Vagina (tissue), 2 donors: Measurements from ENCODE around the gene VPS29. TPM values are rescaled to one million over a fixed set of nuclear protein-coding genes. Genes with fewer than 3 reads are reported as not detected.

Experiments used
- DNase-seq, 2 donors: peaks; one replicate each; pipeline ENCODE4 v3.0.0-alpha.2; 2017; ENCODE audit errors: extremely low spot score in 2 of 2
- H3K27ac ChIP-seq: fragments of 200-600 bp; sonication (generic); one replicate; pipeline ENCODE4 v1.5.1; 2019
- H3K27me3 ChIP-seq: fragments of 200-600 bp; sonication (generic); one replicate; pipeline ENCODE4 v1.5.1; 2019
- H3K36me3 ChIP-seq, 2 donors: fragments of 200-600 bp; sonication (generic); one replicate each; pipeline ENCODE4 v1.5.1; 2017 to 2019
- H3K4me1 ChIP-seq: fragments of 200-600 bp; sonication (generic); one replicate; pipeline ENCODE4 v1.5.1; 2019
- H3K4me3 ChIP-seq, 2 donors: fragments of 200-600 bp; sonication (generic); 1 replicate in 1 of 2; 2 replicates in 1 of 2; pipeline ENCODE4 v1.5.1; 2016 to 2019
- H3K9me3 ChIP-seq: fragments of 200-600 bp; sonication (generic); one replicate; pipeline ENCODE4 v1.5.1; 2019
- POLR2A ChIP-seq, 2 donors: fragments of 450-650 bp; IDR thresholded peaks; one replicate each; pipeline ENCODE4 v1.6.1; 2017; ENCODE audit warnings: antibody characterized with exemption in 2 of 2, mild to moderate bottlenecking in 2 of 2, moderate library complexity in 2 of 2
- POLR2AphosphoS5 ChIP-seq, 2 donors: sonication (generic); formaldehyde crosslinking; IDR thresholded peaks; one replicate each; pipeline ENCODE4 v1.9.0; 2017; ENCODE audit warnings: antibody characterized with exemption in 2 of 2, mild to moderate bottlenecking in 2 of 2, low read depth in 1 of 2; ENCODE audit not compliant: insufficient read depth in 1 of 2
- intact Hi-C: fragments of 100-400 bp; cut with DNase I; formaldehyde crosslinking; loops from one replicate; pipeline ENCODE4 v1.15.1; 2023
- total RNA-seq: library from RNA; depleted of rRNA; stranded (reverse); fragments of >200 nt; gene quantifications from one replicate; pipeline ENCODE4 v1.2.3, GENCODE V29; 2016
- TF ChIP-seq, protein P1 (sequence below), 3 experiments: fragments of 450-650 bp in 2 of 3; fragments of 200-600 bp in 1 of 3; sonication (generic) in 1 of 3; IDR thresholded peaks; one replicate each; pipeline ENCODE4 v1.5.1; 2017 to 2019; ENCODE audit warnings: antibody characterized with exemption in 3 of 3, mild to moderate bottlenecking in 2 of 3, moderate library complexity in 2 of 3

The VPS29 gene
- total RNA-seq, 1 donor from 2014 or later = 74.9 TPM

DNA sequence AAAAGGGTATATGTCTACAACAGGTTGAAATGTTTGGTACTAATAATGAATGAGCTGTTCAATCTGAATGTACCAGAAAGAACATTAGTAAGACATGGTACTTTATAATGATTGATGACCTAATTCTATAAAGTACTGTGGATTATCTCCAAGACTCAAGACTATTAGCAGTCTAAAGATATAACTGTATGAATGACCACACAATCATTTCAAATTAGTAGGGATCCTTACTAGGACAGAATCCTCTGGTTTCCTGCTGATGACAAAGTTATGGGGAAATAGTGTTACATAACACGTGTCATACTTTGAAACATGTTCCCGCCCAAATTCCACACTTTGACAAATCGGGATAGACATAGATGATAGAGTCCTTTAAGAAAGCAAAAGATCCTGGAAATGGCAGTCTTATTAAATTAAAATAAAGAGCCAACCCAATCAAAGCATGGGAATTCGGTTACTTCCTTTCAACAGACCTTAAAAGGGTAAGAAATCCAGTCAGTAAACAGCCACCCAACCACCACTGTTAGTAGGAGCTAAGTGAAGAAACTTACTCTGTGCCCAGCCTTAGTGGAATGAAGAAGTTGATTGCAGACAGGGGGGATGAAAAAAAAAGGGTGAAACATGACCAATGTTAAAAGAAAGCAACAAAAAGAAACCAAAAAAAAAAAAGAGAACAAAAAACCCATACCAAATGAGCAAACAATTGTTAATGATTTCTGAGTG is 2.8 kb downstream of the VPS29 start:
- Histone ChIP-seq H3K9me3 (no peaks in the 10 kb centered on the region), H3K36me3 (peaks cover 0 to 18% of the 10 kb centered on the region in 2 donors), H3K27ac (no peak overlapping the region), H3K27me3 (no peaks in the 10 kb centered on the region), H3K4me1 (peaks cover 38% of the 10 kb centered on the region), H3K4me3 (no peak overlapping the region)
- intact Hi-C loops = no loop called here
- DNase-seq = no peak
- TF ChIP-seq POLR2AphosphoS5 (IDR thresholded peaks at IDR 0.05; ENCODE audit: insufficient read depth in 1 of 2, low read depth in 1 of 2) (peak in 1 of 2 donors; percentile 59), POLR2A (IDR thresholded peaks at IDR 0.05) (no peak)
- TF ChIP-seq, protein P1, sequence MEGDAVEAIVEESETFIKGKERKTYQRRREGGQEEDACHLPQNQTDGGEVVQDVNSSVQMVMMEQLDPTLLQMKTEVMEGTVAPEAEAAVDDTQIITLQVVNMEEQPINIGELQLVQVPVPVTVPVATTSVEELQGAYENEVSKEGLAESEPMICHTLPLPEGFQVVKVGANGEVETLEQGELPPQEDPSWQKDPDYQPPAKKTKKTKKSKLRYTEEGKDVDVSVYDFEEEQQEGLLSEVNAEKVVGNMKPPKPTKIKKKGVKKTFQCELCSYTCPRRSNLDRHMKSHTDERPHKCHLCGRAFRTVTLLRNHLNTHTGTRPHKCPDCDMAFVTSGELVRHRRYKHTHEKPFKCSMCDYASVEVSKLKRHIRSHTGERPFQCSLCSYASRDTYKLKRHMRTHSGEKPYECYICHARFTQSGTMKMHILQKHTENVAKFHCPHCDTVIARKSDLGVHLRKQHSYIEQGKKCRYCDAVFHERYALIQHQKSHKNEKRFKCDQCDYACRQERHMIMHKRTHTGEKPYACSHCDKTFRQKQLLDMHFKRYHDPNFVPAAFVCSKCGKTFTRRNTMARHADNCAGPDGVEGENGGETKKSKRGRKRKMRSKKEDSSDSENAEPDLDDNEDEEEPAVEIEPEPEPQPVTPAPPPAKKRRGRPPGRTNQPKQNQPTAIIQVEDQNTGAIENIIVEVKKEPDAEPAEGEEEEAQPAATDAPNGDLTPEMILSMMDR (IDR thresholded peaks at IDR 0.05) = no peak

DNA sequence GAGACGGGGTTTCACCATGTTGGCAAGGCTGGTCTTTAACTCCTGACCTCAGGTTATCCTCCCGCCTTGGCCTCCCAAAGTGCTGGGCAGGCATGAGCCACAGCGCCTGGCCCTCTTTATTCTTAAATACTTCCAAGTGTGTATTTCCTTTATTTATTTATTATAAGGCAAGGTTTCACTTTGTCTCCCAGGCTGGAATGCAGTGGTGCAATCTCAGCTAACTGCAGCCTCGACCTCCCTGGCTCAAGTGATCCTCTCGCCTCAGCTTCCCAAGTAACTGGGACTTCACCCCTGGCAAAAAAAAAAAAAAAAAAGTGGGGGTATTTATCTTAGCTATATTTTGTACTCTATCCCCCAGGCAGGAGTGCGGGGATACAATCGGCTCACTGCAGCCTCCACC is 26.5 kb downstream of the VPS29 start:
- intact Hi-C loops = no loop called here
- no peaks in the 10 kb centered on the region for H3K27me3 ChIP-seq
- H3K36me3 ChIP-seq = no peaks in the 10 kb centered on the region
- no peak overlapping the region for H3K4me3 ChIP-seq
- no peaks in the 10 kb centered on the region for H3K4me1 ChIP-seq
- DNase-seq = no peak
- H3K9me3 ChIP-seq = no peaks in the 10 kb centered on the region
- TF ChIP-seq, protein P1 (IDR thresholded peaks at IDR 0.05) = no peak
- no peak for TF ChIP-seq POLR2AphosphoS5 (IDR thresholded peaks at IDR 0.05; ENCODE audit: insufficient read depth in 1 of 2, low read depth in 1 of 2)
- TF ChIP-seq POLR2A (IDR thresholded peaks at IDR 0.05) = no peak
- H3K27ac ChIP-seq = no peak overlapping the region

DNA sequence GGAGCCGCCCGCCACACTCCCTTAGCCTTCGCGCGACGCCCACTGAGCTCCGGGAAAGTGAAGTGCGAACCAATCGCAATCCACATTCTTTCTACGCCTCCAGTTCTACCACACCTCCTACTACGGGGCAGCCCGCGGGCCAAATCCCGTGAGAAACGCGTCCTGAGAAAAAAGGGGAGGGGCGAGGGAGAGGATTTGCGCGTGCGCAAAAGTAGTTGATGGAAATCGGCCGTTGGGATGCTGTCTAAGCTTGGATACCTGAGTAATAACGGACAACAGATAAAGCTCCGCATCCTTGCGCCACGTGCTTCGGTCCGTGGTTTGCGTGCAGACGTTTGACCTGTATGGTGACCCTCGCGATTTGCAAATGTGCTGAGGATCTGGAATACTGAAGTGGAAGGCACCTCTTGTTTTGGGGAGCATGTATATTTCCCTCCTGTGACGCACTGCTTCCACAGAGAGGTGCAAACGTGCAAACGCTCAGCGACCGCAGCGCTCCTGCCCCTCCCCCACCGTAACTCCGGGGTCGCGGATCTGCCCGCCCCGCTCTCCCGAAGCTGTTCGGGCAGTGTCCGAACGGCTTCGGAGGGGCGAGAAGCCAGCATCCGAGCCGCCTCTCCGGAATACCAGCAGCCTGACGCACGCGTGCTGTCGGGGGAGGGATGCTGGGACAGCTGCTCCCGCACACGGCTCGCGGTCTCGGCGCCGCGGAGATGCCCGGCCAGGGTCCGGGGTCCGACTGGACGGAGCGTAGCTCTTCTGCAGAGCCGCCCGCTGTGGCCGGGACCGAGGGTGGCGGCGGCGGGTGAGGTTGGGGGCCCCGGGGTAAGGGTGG is 33.5 kb downstream of the VPS29 start, which contains the start of the genes FAM216A and GPN3:
Gene FAM216A, plus strand, starts transcription at position 632 of the 835 bp plus-strand sequence. Its CDS starts 31 bp downstream, at position 663.
Gene GPN3, minus strand, starts transcription at position 44 of the 835 bp plus-strand sequence. CDS start 54 bp downstream, outside the sequence.
- Histone ChIP-seq H3K4me3 (peak within 1 kb of the TSS; percentile 72 to 90), H3K4me1 (peaks cover 30% of the 10 kb centered on the region), H3K27me3 (no peaks in the 10 kb centered on the region), H3K9me3 (no peaks in the 10 kb centered on the region), H3K27ac (peak within 1 kb of the TSS; percentile 96), H3K36me3 (peaks cover 0 to 13% of the 10 kb centered on the region in 2 donors)
- intact Hi-C loops = no loop called here
- DNase-seq = peak; percentile 97 to 98
- TF ChIP-seq POLR2AphosphoS5 (IDR thresholded peaks at IDR 0.05; ENCODE audit: insufficient read depth in 1 of 2, low read depth in 1 of 2) (peak; percentile 91 to 100), POLR2A (IDR thresholded peaks at IDR 0.05) (peak in 1 of 2 donors; percentile 63)
- TF ChIP-seq, protein P1 (IDR thresholded peaks at IDR 0.05) = no peak

DNA sequence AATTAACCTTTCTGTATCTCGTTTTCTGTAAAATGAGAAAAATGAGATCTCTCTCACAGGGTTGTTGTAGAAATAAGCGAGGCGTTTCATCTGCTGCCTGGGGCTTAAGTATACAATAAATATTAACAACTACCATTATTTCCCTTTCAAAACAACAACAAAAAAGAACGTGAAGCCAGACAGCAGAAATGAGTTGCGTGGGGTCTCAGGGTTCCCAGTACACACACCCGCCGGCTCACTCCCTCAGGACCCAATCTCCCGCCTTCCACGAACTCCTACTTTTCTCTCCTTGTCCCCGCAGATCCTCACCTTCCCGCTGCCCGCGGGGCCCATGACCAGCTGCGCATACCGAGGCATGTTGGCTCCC is 34.1 kb downstream of the VPS29 start:
- Histone ChIP-seq H3K27ac (peak overlapping the region; percentile 96), H3K27me3 (no peaks in the 10 kb centered on the region), H3K4me3 (peak overlapping the region; percentile 72 to 90), H3K36me3 (peaks cover 0 to 15% of the 10 kb centered on the region in 2 donors), H3K4me1 (peaks cover 30% of the 10 kb centered on the region), H3K9me3 (no peaks in the 10 kb centered on the region)
- no peak for DNase-seq
- TF ChIP-seq POLR2A (IDR thresholded peaks at IDR 0.05) = no peak
- TF ChIP-seq, protein P1 (IDR thresholded peaks at IDR 0.05) = no peak
- no peak for TF ChIP-seq POLR2AphosphoS5 (IDR thresholded peaks at IDR 0.05; ENCODE audit: insufficient read depth in 1 of 2, low read depth in 1 of 2)
- intact Hi-C loops = no loop called here
